A673 (cell line): Measurements from ENCODE around the gene FGF14.

Experiments
- CTCF ChIP-seq: fragments of 300-800, 200-600 bp; sonication (generic); conservative IDR thresholded peaks from 2 replicates; pipeline ENCODE4 v1.5.1; 2017; ENCODE audit warnings: low read depth, mild to moderate bottlenecking, antibody characterized with exemption, low read length, moderate library complexity, mixed read lengths
- EZH2 ChIP-seq: fragments of 200-600 bp; sonication (generic); IDR thresholded peaks from 2 replicates; pipeline ENCODE4 v1.6.1; 2017; ENCODE audit warnings: borderline replicate concordance, low read depth, mild to moderate bottlenecking, mixed read lengths, antibody characterized with exemption, low read length; ENCODE audit not compliant: poor library complexity, severe bottlenecking

DNA sequence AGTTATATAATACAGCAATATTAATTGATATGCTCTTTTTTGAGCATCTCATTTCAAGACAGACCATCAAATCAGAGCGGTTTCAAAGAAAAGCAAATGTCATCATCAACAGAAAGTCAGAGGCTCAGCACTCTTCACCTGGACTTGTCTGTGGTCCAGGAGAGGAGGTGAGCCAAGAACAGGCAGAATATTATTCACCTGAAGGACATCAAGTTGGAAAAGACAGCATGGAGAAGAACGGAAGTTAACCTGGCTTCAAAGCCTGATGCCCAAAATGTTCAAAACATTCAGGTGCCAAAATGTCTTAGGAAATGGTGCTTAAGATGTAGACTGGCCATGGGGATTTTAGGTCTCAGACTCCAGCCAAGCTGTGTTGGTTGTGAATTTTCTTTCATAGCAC lies 40.7 kb downstream of the FGF14 start:
- TF ChIP-seq CTCF, result no peak
- no peak for TF ChIP-seq EZH2
